Coronary artery (tissue), 2 donors: ENCODE data around the gene ZNF282.

Source experiments
- DNase-seq: peaks from one replicate; pipeline ENCODE4 v3.0.0-alpha.2; 2017; ENCODE audit warnings: low spot score
- H3K27ac ChIP-seq, 2 donors: fragments of 200-600 bp; sonication (generic); one replicate each; pipeline ENCODE4 v1.5.1; 2016 to 2019
- H3K4me3 ChIP-seq: fragments of 200-600 bp; sonication (generic); 2 replicates; pipeline ENCODE4 v1.5.1; 2016; ENCODE audit warnings: mild to moderate bottlenecking, moderate library complexity
- TF ChIP-seq, protein P1 (sequence below): fragments of 200-600 bp; sonication (generic); IDR thresholded peaks from one replicate; pipeline ENCODE4 v1.5.1; 2019; ENCODE audit warnings: antibody characterized with exemption

Gene ZNF282

DNA sequence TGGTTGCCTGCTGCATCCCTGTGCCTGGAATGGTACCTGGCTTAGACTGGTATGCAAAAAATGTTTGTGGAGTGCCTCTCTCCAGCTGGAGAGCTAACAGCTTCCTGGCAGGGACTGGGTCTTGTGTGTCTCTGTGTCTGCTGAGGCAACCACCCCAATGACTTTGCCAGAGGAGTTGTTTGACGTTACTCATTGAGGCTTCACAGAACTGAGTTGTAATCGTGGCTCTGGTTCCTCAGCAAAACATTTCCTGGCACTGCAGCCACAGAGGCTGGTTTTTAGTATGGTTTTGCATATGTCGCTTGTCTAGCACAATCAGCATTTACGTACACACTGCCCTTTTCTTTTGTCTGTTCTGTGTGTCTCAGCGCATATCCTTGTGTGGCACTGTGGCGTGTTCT, 7.5 kb downstream of the ZNF282 start:
- H3K27ac ChIP-seq: no peak overlapping the region
- no peak overlapping the region for H3K4me3 ChIP-seq
- TF ChIP-seq, protein P1, sequence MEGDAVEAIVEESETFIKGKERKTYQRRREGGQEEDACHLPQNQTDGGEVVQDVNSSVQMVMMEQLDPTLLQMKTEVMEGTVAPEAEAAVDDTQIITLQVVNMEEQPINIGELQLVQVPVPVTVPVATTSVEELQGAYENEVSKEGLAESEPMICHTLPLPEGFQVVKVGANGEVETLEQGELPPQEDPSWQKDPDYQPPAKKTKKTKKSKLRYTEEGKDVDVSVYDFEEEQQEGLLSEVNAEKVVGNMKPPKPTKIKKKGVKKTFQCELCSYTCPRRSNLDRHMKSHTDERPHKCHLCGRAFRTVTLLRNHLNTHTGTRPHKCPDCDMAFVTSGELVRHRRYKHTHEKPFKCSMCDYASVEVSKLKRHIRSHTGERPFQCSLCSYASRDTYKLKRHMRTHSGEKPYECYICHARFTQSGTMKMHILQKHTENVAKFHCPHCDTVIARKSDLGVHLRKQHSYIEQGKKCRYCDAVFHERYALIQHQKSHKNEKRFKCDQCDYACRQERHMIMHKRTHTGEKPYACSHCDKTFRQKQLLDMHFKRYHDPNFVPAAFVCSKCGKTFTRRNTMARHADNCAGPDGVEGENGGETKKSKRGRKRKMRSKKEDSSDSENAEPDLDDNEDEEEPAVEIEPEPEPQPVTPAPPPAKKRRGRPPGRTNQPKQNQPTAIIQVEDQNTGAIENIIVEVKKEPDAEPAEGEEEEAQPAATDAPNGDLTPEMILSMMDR: no peak

GRCh38 chr7:149205690-149206381, 10.5 kb downstream of the ZNF282 start:
- DNase-seq: no peak
- H3K4me3 ChIP-seq: no peak overlapping the region
- H3K27ac ChIP-seq: no peak overlapping the region

More for the DNA sequence above, 7.5 kb downstream of the ZNF282 start:
- no peak for DNase-seq

DNA sequence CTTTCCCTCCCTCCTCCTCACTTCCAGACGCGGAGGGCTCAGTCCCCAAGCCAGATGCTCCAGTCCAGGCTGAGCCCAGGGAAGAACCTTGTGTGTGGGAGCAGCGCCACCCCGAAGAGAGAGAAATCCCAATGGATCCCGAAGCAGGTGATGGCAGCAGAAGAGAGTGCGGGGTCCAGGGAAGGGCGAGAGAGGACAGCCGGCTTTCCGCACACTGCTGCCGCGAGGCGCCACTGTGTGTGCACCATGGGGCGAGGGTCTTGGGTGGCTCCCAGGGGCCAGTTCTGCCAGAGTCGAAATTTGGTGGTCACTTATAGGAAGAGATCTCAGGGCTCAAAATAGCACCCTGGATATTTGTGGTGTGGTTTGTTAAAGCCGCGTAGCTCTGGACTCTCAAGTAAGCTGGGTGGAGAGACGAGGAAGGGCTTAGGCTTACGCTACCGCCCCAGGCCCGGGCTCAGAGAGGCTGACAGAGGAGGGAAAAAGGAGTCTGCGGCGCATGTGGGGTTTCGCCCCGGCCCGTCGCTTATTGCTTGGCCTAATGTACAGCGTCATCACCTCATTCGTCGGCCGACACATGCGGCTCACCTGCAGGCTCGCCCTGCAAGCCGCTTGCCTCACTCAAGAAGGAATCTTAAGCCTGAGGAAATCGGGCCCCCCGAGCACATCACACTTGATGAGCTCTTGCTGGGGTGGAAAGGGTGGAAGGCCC, 12.1 kb downstream of the ZNF282 start:
- no peak overlapping the region for H3K4me3 ChIP-seq
- DNase-seq: no peak
- TF ChIP-seq, protein P1: no peak

More at GRCh38 chr7:149205690-149206381, 10.5 kb downstream of the ZNF282 start:
- TF ChIP-seq, protein P1: no peak

GRCh38 chr7:149209518-149210269, 14.3 kb downstream of the ZNF282 start:
- TF ChIP-seq, protein P1: no peak
- Histone ChIP-seq H3K4me3 (no peak overlapping the region), H3K27ac (no peak overlapping the region)
- no peak for DNase-seq

More for the DNA sequence above, 12.1 kb downstream of the ZNF282 start:
- no peak overlapping the region for H3K27ac ChIP-seq

DNA sequence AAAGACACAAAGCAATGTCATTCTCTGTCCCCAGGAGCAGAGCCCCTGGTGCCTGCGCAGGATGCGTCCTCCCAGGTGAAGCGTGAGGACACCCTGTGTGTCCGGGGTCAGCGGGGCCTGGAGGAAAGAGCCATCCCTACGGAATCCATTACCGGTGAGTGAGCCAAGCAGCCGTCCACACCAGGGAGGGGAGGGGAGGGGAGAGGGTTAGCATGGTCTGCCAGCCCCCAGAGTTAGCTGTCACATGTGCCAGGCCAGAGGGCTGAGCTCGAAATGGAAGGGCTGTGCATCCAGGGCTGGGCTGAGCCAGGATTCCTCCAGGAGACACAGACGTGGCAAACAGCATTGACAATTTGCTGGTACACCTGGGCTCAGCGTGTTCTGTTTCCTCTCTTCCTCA, 15.2 kb downstream of the ZNF282 start:
- DNase-seq: no peak
- Histone ChIP-seq H3K4me3 (no peak overlapping the region), H3K27ac (no peak overlapping the region)
- TF ChIP-seq, protein P1: no peak

GRCh38 chr7:149214020-149214720, 18.8 kb downstream of the ZNF282 start:
- Histone ChIP-seq H3K4me3 (no peak overlapping the region), H3K27ac (no peak overlapping the region)
- TF ChIP-seq, protein P1: no peak
- DNase-seq: no peak
